HG03039 (cell line): Measurements from ENCODE around the gene PTPRZ1.

Experiments used
- ATAC-seq: cut with Tn5 transposase; IDR thresholded peaks from one replicate; pipeline ENCODE4 v1.9.1; 2021; ENCODE audit warnings: mild to moderate bottlenecking, moderate library complexity; ENCODE audit not compliant: unreplicated experiment

Gene PTPRZ1

GRCh38 chr7:121872831-121873288 is at the start of gene PTPRZ1:
TSS of gene PTPRZ1 (plus strand) at chr7:121873161. CDS start at chr7:121873500, 339 bp downstream.
- no peak for ATAC-seq

GRCh38 chr7:121824276-121824675 is 48.7 kb upstream of the PTPRZ1 start:
- no peak for ATAC-seq

GRCh38 chr7:121831351-121831750 is 41.6 kb upstream of the PTPRZ1 start:
- ATAC-seq, result no peak

GRCh38 chr7:121831801-121832200 is 41.2 kb upstream of the PTPRZ1 start:
- ATAC-seq, result no peak

- ATAC-seq, result no peak
Measured at GRCh38 chr7:121832347-121832746, 40.6 kb upstream of the PTPRZ1 start.

- ATAC-seq, result no peak
Measured at GRCh38 chr7:121833991-121834390, 39.0 kb upstream of the PTPRZ1 start.

- no peak for ATAC-seq
Measured at GRCh38 chr7:121837462-121837861, 35.5 kb upstream of the PTPRZ1 start.

GRCh38 chr7:121847041-121847440 is 25.9 kb upstream of the PTPRZ1 start:
- ATAC-seq, result no peak

- no peak for ATAC-seq
Measured at GRCh38 chr7:121853307-121853706, 19.7 kb upstream of the PTPRZ1 start.

GRCh38 chr7:121860953-121861352 is 12.0 kb upstream of the PTPRZ1 start:
- ATAC-seq, result no peak

GRCh38 chr7:121862591-121862990 is 10.4 kb upstream of the PTPRZ1 start:
- no peak for ATAC-seq

- no peak for ATAC-seq
Measured at GRCh38 chr7:121871188-121871587, 1.8 kb upstream of the PTPRZ1 start.

GRCh38 chr7:121873289-121874194 is 581 bp downstream of the PTPRZ1 start:
- ATAC-seq, result no peak

- no peak for ATAC-seq
Measured at GRCh38 chr7:121874298-121874697, 1.3 kb downstream of the PTPRZ1 start.

- no peak for ATAC-seq
Measured at GRCh38 chr7:121875203-121875602, 2.2 kb downstream of the PTPRZ1 start.

- no peak for ATAC-seq
Measured at GRCh38 chr7:121876656-121877500, 3.9 kb downstream of the PTPRZ1 start.

- no peak for ATAC-seq
Measured at GRCh38 chr7:121878918-121879464, 6.0 kb downstream of the PTPRZ1 start.

- no peak for ATAC-seq
Measured at GRCh38 chr7:121879544-121879943, 6.6 kb downstream of the PTPRZ1 start.

GRCh38 chr7:121882731-121883130 is 9.8 kb downstream of the PTPRZ1 start:
- ATAC-seq, result no peak

- ATAC-seq, result no peak
Measured at GRCh38 chr7:121885166-121885920, 12.4 kb downstream of the PTPRZ1 start.

- no peak for ATAC-seq
Measured at GRCh38 chr7:121887634-121888033, 14.7 kb downstream of the PTPRZ1 start.
